Measurements from ENCODE around the gene CDH4.

GRCh38 chr20:61500791-61501321 lies 248.8 kb downstream of the CDH4 start:
- TF ChIP-seq CTCF (IDR thresholded peaks at IDR 0.05) (no peak), POLR2AphosphoS5 (IDR thresholded peaks at IDR 0.05) (no peak)
